Brain pericyte (primary cell): Measurements from ENCODE around the gene NR2F2.

ENCODE experiments used
- DNase-seq: peaks from one replicate; pipeline ENCODE4 v3.0.0-alpha.2; 2012; ENCODE audit warnings: low read depth, low spot score

Gene NR2F2

GRCh38 chr15:96342406-96343112 lies 12.1 kb downstream of the NR2F2 start:
- no peak for DNase-seq

GRCh38 chr15:96343113-96344059 lies 12.9 kb downstream of the NR2F2 start:
- no peak for DNase-seq

- no peak for DNase-seq
These were observed 13.7 kb downstream of the NR2F2 start for GRCh38 chr15:96344060-96344705.

- no peak for DNase-seq
These were observed 14.4 kb downstream of the NR2F2 start for GRCh38 chr15:96344706-96345559.

GRCh38 chr15:96345560-96346399 lies 15.3 kb downstream of the NR2F2 start:
- DNase-seq = no peak

GRCh38 chr15:96346409-96346970 lies 16.0 kb downstream of the NR2F2 start:
- DNase-seq = no peak

- DNase-seq = no peak
These were observed 16.9 kb downstream of the NR2F2 start for GRCh38 chr15:96347181-96348111.

GRCh38 chr15:96348112-96349027 lies 17.9 kb downstream of the NR2F2 start:
- no peak for DNase-seq

- DNase-seq = no peak
These were observed 18.7 kb downstream of the NR2F2 start for GRCh38 chr15:96349034-96349856.

- DNase-seq = no peak
These were observed 19.6 kb downstream of the NR2F2 start for GRCh38 chr15:96349857-96350720.

GRCh38 chr15:96350934-96351724 lies 20.6 kb downstream of the NR2F2 start:
- DNase-seq = no peak

- no peak for DNase-seq
These were observed 21.5 kb downstream of the NR2F2 start for GRCh38 chr15:96351761-96352603.

- DNase-seq = no peak
These were observed 22.3 kb downstream of the NR2F2 start for GRCh38 chr15:96352604-96353405.
